GM19328 (cell line): Measurements from ENCODE around the gene GLB1L3.
A peak's percentile ranks its signal among the peaks of the same experiment; 100 is the strongest.

Experiments used
- ATAC-seq: cut with Tn5 transposase; IDR thresholded peaks from one replicate; pipeline ENCODE4 v1.9.1; 2021; ENCODE audit warnings: mild to moderate bottlenecking, moderate library complexity; ENCODE audit not compliant: unreplicated experiment

The GLB1L3 gene

GRCh38 chr11:134275534-134276395, at the start of gene GLB1L3:
GLB1L3 (plus strand) TSS chr11:134276379; CDS start chr11:134276741, 362 bp downstream.
- ATAC-seq = no peak

GRCh38 chr11:134226806-134227325, 49.3 kb upstream of the GLB1L3 start:
- no peak for ATAC-seq

- ATAC-seq = peak; percentile 65
These were observed 47.6 kb upstream of the GLB1L3 start for GRCh38 chr11:134228625-134229024.

- no peak for ATAC-seq
These were observed 46.9 kb upstream of the GLB1L3 start for GRCh38 chr11:134229126-134229790.

- ATAC-seq = no peak
These were observed 45.8 kb upstream of the GLB1L3 start for GRCh38 chr11:134230339-134230738.

- no peak for ATAC-seq
These were observed 44.1 kb upstream of the GLB1L3 start for GRCh38 chr11:134231958-134232659.

GRCh38 chr11:134233729-134234179, 42.4 kb upstream of the GLB1L3 start:
- ATAC-seq = no peak

- ATAC-seq = no peak
These were observed 40.8 kb upstream of the GLB1L3 start for GRCh38 chr11:134235399-134235798.

- ATAC-seq = no peak
These were observed 39.2 kb upstream of the GLB1L3 start for GRCh38 chr11:134236834-134237556.

- no peak for ATAC-seq
These were observed 38.6 kb upstream of the GLB1L3 start for GRCh38 chr11:134237557-134237922.

GRCh38 chr11:134238956-134239355, 37.2 kb upstream of the GLB1L3 start:
- no peak for ATAC-seq

GRCh38 chr11:134240592-134240991, 35.6 kb upstream of the GLB1L3 start:
- no peak for ATAC-seq

- ATAC-seq = no peak
These were observed 33.8 kb upstream of the GLB1L3 start for GRCh38 chr11:134242376-134242775.

GRCh38 chr11:134243913-134244312, 32.3 kb upstream of the GLB1L3 start:
- ATAC-seq = no peak

- ATAC-seq = no peak
These were observed 31.6 kb upstream of the GLB1L3 start for GRCh38 chr11:134244593-134244992.

GRCh38 chr11:134245434-134245833, 30.7 kb upstream of the GLB1L3 start:
- no peak for ATAC-seq

- no peak for ATAC-seq
These were observed 30.1 kb upstream of the GLB1L3 start for GRCh38 chr11:134246100-134246499.

GRCh38 chr11:134246678-134247077, 29.5 kb upstream of the GLB1L3 start:
- ATAC-seq = no peak

GRCh38 chr11:134248910-134249480, 27.2 kb upstream of the GLB1L3 start:
- ATAC-seq = no peak

- no peak for ATAC-seq
These were observed 25.9 kb upstream of the GLB1L3 start for GRCh38 chr11:134250246-134250645.
